ENCODE data around the gene DEPDC1B.

GRCh38 chr5:60638300-60638699, 61.7 kb downstream of the DEPDC1B start:
- TF ChIP-seq POLR2A (IDR thresholded peaks at IDR 0.05; ENCODE audit: low read depth, low read length), result no peak
- TF ChIP-seq POLR2AphosphoS5 (IDR thresholded peaks at IDR 0.05; ENCODE audit: low read depth, low read length), result no peak

Data from GM12892 (cell line).